H1 (cell line): ENCODE results near the gene SHANK2. TPM values are rescaled to one million over a fixed set of nuclear protein-coding genes. Genes with fewer than 3 reads are reported as not detected.

Experiments
- ASH2L ChIP-seq: fragments of 200-600, 300-600 bp; sonication (generic); IDR thresholded peaks from one replicate; pipeline ENCODE4 v1.7.1; 2017; ENCODE audit warnings: low read length
- ATF2 ChIP-seq: IDR thresholded peaks from 2 replicates; pipeline ENCODE4 v1.6.1; 2012; ENCODE audit warnings: low read length, inconsistent platforms
- ATF3 ChIP-seq: IDR thresholded peaks from 2 replicates; pipeline ENCODE4 v1.6.1; 2011; ENCODE audit warnings: low read depth, mild to moderate bottlenecking, low read length; ENCODE audit not compliant: insufficient read depth
- CBX8 ChIP-seq: fragments of 300-800, 300-1000 bp; sonication (generic); IDR thresholded peaks from 2 replicates; pipeline ENCODE4 v1.7.1; 2016; ENCODE audit warnings: low read depth, low read length, borderline replicate concordance
- CEBPB ChIP-seq: IDR thresholded peaks from 2 replicates; pipeline ENCODE4 v1.6.1; 2012; ENCODE audit warnings: low read depth, low read length
- CREB1 ChIP-seq: IDR thresholded peaks from 2 replicates; pipeline ENCODE4 v1.6.1; 2012; ENCODE audit warnings: inconsistent platforms
- EGR1 ChIP-seq: IDR thresholded peaks from 2 replicates; pipeline ENCODE4 v1.6.1; 2011; ENCODE audit warnings: low read depth, low read length, borderline replicate concordance
- FOSL1 ChIP-seq: IDR thresholded peaks from 2 replicates; pipeline ENCODE4 v1.6.1; 2011; ENCODE audit warnings: mild to moderate bottlenecking, low read depth, low read length, moderate library complexity; ENCODE audit not compliant: insufficient read depth
- HDAC2 ChIP-seq, 2 experiments: fragments of 300-600 bp in 1 of 2; sonication (generic) in 1 of 2; IDR thresholded peaks; 2 replicates each; pipeline ENCODE4 v1.6.1; 2011 to 2012; ENCODE audit warnings: low read depth in 2 of 2, low read length in 2 of 2, mild to moderate bottlenecking in 2 of 2, moderate library complexity in 2 of 2, borderline replicate concordance in 1 of 2, inconsistent platforms in 1 of 2
- JUN ChIP-seq: IDR thresholded peaks from 2 replicates; pipeline ENCODE4 v1.6.1; 2011; ENCODE audit warnings: low read depth, mild to moderate bottlenecking, improper control_type of control experiment, low read length
- JUND ChIP-seq: IDR thresholded peaks from 2 replicates; pipeline ENCODE4 v1.6.1; 2011; ENCODE audit warnings: mild to moderate bottlenecking, improper control_type of control experiment, low read length
- KDM1A ChIP-seq: fragments of 200-600, 300-600 bp; sonication (generic); IDR thresholded peaks from 2 replicates; pipeline ENCODE4 v1.7.1; 2016; ENCODE audit warnings: mild to moderate bottlenecking, low read length, borderline replicate concordance
- MAFK ChIP-seq: IDR thresholded peaks from 2 replicates; pipeline ENCODE4 v1.6.1; 2012; ENCODE audit warnings: low read depth, mild to moderate bottlenecking, improper control_type of control experiment, low read length
- NANOG ChIP-seq: IDR thresholded peaks from 2 replicates; pipeline ENCODE4 v1.6.1; 2011; ENCODE audit warnings: low read length, low read depth, mild to moderate bottlenecking, inconsistent platforms; ENCODE audit not compliant: insufficient read depth, poor library complexity, severe bottlenecking
- POLR2AphosphoS5 ChIP-seq: IDR thresholded peaks from 2 replicates; pipeline ENCODE4 v1.6.1; 2011; ENCODE audit warnings: low read depth, low read length
- SAP30 ChIP-seq: fragments of 300-600 bp; sonication (generic); IDR thresholded peaks from 2 replicates; pipeline ENCODE4 v1.7.1; 2012; ENCODE audit warnings: low read length, moderate library complexity, mild to moderate bottlenecking, inconsistent platforms; ENCODE audit not compliant: insufficient read depth, insufficient replicate concordance
- SIX5 ChIP-seq: IDR thresholded peaks from 2 replicates; pipeline ENCODE4 v1.6.1; 2011; ENCODE audit warnings: mild to moderate bottlenecking, low read depth, low read length
- SP1 ChIP-seq: IDR thresholded peaks from 2 replicates; pipeline ENCODE4 v1.6.1; 2011; ENCODE audit warnings: low read depth, low read length
- SP4 ChIP-seq: IDR thresholded peaks from 2 replicates; pipeline ENCODE4 v1.6.1; 2012; ENCODE audit warnings: low read length, inconsistent platforms
- SRF ChIP-seq: IDR thresholded peaks from 2 replicates; pipeline ENCODE4 v1.6.1; 2011; ENCODE audit warnings: mild to moderate bottlenecking, low read depth, low read length, moderate library complexity
- TCF12 ChIP-seq: IDR thresholded peaks from 2 replicates; pipeline ENCODE4 v1.6.1; 2011; ENCODE audit warnings: low read depth, mild to moderate bottlenecking, low read length
- YY1 ChIP-seq: IDR thresholded peaks from 2 replicates; pipeline ENCODE4 v1.6.1; 2011; ENCODE audit warnings: low read depth, mild to moderate bottlenecking, low read length
- polyA plus RNA-seq, 7 experiments: library from polyadenylated mRNA; depleted of rRNA in 3 of 7; stranded (reverse) in 5 of 7; unstranded in 2 of 7; fragments of >200 nt in 5 of 7; fragments of 200-250 nt in 2 of 7; gene quantifications; 1 replicate in 5 of 7; 2 replicates in 1 of 7; 4 replicates in 1 of 7; pipeline versions ENCODE4 v1.2.1 to v1.2.3, GENCODE V29; 2011 to 2013; ENCODE audit warnings: missing spikeins in 2 of 7, mixed read lengths in 2 of 7
- total RNA-seq: library from RNA; stranded (reverse); fragmentation: NEBNext Ultra II Directional; extraction: Animal tissue kit (Norgen Biotek cat#: 25700); gene quantifications from 2 replicates; pipeline ENCODE4 v1.2.1, GENCODE V29; 2021

The SHANK2 gene
- total and polyA plus RNA-seq, 2 of the 8 experiments (the other 6 are each of a cell fraction or from before 2014, with no cell fraction given), result 10.1 to 54.2 TPM

GRCh38 chr11:71251761-71252268 lies 562 bp downstream of the SHANK2 start (continued):
- TF ChIP-seq MAFK (no peak), YY1 (0 out of 2 replicates have a peak, but pooled peaks have one; percentile 25), NANOG (no peak), SP4 (no peak), HDAC2 (IDR thresholded peaks at IDR 0.05; ENCODE audit: borderline replicate concordance in 1 of 2, low read depth in 2 of 2, low read length in 2 of 2) (0 out of 4 replicates have a peak, but pooled peaks of 1 of the 2 experiments have one; percentile 6), EGR1 (peak; percentile 73; the same call in 1 of the 2 replicates), POLR2AphosphoS5 (peak; percentile 42; the same call in 1 of the 2 replicates), KDM1A (no peak), CBX8 (no peak), TCF12 (0 out of 2 replicates have a peak, but pooled peaks have one; percentile 9), ATF3 (no peak), JUND (no peak), CEBPB (no peak), SP1 (no peak), JUN (no peak), ASH2L (no peak), FOSL1 (0 out of 2 replicates have a peak, but pooled peaks have one; percentile 22), ATF2 (no peak), CREB1 (no peak), SRF (no peak), SIX5 (no peak), SAP30 (no peak)
